HG03103 (cell line): ENCODE measurements around the gene GPLD1.
"Not testable (repeated sequence)": the region's sequence is repeated elsewhere in the genome, so short reads cannot be mapped to it uniquely, and the experiment has no call there.

Experiments
- ATAC-seq: cut with Tn5 transposase; IDR thresholded peaks from one replicate; pipeline ENCODE4 v1.9.1; 2021; ENCODE audit warnings: low read depth; ENCODE audit not compliant: unreplicated experiment

GPLD1 gene, protein sequence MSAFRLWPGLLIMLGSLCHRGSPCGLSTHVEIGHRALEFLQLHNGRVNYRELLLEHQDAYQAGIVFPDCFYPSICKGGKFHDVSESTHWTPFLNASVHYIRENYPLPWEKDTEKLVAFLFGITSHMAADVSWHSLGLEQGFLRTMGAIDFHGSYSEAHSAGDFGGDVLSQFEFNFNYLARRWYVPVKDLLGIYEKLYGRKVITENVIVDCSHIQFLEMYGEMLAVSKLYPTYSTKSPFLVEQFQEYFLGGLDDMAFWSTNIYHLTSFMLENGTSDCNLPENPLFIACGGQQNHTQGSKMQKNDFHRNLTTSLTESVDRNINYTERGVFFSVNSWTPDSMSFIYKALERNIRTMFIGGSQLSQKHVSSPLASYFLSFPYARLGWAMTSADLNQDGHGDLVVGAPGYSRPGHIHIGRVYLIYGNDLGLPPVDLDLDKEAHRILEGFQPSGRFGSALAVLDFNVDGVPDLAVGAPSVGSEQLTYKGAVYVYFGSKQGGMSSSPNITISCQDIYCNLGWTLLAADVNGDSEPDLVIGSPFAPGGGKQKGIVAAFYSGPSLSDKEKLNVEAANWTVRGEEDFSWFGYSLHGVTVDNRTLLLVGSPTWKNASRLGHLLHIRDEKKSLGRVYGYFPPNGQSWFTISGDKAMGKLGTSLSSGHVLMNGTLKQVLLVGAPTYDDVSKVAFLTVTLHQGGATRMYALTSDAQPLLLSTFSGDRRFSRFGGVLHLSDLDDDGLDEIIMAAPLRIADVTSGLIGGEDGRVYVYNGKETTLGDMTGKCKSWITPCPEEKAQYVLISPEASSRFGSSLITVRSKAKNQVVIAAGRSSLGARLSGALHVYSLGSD

DNA sequence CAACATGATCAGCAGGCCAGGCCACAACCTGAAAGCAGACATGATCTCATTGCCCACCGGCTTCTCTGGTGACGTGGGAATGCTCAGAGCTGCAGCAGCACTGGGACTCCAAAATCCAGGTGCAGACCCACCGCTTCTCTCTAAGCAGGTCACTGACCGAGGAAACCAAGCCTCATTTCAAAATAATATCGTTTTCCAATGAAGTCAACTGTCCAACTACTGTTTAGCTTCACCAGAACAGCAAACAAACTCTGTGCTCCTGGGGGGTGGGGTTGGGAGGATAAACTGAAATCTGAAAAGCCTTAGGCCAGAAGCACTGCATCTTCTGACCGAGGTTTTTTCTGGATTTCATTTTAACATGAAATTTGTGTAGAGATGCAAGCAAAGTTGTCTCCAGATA lies at the start of gene GPLD1:
Gene GPLD1 (minus strand): TSS at position 109 of the 400 bp plus-strand sequence. CDS start 67 bp downstream, at position 42.
- no peak for ATAC-seq

DNA sequence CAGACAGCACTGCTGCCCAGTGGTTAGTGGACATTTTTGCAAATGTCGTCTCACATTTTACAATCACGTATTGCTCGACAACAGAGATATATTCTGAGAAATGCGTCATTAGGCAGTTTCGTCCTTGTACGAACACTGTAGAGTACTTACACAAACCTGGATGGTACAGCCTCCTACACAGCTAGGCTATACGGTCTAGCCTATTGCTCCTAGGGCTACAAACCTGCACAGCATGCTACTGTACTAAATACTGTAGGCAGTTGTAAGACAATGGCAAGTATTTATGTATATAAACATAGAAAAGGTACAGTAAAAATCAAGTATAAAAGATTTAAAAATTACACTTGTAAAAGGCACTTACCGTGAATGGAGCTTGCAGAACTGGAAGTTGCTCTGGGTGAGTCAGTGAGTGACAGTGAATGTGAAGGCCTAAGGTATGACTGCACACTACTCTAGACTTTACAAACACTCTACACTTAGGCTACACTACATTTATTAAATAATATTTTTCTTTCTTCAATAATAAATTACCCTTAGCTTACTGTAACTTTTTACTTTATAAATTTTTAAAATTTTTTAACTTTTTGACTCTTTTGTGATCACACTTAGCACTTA lies 48.5 kb upstream of the GPLD1 start:
- ATAC-seq, result no peak

DNA sequence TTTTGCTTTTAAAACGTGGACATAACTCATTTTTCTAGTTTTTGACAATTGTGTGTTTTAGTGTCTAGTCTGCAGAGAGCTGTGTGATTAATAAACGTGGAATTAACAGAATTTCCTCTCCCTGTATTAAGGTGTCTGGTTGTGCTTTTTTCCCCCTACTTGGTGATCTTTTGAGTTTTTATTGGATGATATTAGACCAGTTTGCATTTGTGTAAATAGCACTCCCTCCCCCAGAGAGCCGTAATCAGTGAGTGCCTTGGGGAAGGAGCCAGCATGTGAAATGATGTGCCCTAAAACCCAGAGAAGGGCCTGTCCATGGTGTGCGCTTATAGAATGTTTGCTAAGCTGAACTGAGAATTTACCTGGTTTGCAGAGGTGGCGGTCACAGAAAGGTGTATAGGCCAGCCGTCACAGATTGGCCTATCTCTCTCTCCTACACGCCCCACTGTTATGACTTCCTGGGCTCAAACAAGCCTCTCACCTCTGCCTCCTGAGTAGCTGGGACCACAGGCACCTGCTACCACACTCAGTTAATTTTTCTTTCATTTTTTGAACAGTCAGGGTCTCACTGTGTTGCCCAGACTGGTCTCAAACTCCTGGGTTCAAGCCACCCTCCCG lies 47.8 kb upstream of the GPLD1 start:
- no peak for ATAC-seq

DNA sequence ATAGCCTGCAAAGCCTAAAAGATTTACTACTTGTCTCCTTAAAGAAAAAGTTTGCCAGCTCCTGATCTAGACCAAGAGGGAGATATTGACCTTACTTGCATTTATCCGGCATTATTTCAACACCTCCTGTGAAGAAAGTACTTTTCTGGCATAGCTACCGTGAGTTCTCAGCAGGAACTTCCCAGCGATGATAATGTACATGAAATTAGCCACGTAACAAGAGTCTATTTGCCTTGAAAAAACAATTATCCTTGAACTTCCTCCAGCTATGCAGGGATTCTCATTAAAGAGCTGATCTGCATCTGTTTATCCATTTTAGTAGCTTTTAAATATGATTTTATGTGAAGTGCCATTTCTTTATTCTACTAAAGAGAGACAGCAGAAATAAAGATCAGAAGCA lies 47.1 kb upstream of the GPLD1 start:
- no peak for ATAC-seq

DNA sequence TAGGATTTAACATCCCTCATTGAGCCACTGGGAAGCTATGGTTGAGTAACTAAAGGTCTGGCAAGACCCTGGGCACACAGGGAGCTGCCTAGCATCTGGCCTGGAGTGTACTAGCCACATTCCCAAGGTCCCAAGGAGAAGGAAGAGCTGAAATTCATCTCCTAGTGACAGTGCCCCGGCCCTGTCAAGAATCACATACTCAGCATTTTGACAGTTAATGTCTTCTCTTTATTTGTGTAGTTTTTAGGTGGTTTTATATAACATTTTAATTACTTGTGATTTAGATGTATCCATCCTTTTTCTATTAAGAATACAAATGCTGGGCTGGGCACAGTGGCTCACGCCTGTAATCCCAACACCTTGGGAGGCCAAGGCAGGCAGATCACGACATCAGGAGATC lies 45.8 kb upstream of the GPLD1 start:
- ATAC-seq, result no peak

DNA sequence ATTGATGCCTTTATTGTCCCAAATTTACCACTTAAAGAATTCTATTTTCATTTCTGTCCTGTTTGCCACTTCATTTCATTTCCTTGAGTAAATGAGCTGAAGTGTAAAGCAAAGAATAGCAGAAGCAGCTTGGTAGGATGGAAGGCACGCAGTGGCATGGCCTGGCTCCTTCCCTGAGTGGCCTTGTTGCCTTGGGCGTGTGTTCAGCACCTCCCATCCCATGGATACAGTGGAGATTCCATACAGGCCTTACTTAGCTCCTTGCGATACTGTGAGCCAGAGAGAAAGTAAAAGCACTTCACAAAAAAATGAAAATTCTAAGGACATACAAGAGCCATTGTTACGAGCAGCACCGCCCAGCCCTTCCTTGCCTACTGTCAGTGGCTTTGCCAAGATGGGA lies 45.0 kb upstream of the GPLD1 start:
- ATAC-seq, result no peak

DNA sequence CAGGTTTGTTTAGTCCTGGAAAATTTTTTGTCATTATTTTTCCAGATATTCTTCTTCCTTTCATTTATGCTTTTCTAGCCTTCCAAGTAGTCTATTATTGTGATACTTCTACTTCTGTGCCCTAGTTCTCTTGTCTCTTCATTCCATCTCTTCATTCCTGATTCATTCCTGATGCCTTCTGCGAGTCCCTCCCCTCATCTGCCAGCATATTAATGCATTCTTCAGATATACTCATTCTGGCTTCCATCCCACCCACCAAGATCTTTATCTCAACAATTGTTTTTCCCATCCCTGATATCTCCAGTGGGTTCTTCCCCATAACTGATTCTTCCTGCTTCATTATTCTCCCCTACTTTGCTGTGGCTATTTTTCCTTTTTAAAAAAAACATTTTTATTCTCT lies 40.6 kb upstream of the GPLD1 start:
- ATAC-seq, result no peak

DNA sequence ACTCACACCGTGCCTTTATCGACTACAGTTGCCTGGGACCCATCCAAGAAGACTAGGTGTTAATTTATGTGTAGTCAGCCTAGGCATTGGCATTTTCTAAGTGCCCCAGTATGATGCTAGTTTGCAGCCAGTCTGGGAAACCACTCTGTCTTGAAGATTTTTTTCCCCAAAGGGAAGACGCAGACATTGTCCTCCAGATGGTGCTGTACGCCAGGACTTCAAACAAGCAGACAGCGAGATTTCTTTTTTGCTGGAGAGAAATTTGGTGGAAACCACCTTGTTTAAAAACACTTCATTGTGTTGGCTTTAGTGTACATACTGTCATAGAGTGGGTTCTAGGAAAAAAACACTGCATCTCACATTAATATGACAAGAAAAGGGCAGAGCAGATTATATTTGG lies 35.4 kb upstream of the GPLD1 start:
- no peak for ATAC-seq

DNA sequence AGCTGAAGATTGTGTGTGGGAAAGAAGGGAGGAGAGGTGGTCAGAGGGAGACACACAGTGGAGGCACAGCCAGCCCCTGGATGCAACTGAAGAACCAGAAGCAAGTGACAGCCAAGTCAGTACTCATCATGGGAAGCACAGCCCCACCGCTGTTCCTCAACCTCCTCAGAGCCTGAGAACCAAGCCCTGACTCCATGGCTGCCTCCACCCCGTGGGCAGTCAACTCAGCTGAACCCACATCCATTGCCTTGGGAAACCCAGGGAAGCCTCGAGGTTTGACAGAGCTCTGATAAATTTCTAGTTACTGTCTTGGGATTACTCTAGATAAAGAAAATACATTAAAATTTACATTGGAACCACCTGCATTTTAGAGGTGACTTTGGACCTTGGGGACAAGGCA lies 35.0 kb upstream of the GPLD1 start:
- no peak for ATAC-seq

DNA sequence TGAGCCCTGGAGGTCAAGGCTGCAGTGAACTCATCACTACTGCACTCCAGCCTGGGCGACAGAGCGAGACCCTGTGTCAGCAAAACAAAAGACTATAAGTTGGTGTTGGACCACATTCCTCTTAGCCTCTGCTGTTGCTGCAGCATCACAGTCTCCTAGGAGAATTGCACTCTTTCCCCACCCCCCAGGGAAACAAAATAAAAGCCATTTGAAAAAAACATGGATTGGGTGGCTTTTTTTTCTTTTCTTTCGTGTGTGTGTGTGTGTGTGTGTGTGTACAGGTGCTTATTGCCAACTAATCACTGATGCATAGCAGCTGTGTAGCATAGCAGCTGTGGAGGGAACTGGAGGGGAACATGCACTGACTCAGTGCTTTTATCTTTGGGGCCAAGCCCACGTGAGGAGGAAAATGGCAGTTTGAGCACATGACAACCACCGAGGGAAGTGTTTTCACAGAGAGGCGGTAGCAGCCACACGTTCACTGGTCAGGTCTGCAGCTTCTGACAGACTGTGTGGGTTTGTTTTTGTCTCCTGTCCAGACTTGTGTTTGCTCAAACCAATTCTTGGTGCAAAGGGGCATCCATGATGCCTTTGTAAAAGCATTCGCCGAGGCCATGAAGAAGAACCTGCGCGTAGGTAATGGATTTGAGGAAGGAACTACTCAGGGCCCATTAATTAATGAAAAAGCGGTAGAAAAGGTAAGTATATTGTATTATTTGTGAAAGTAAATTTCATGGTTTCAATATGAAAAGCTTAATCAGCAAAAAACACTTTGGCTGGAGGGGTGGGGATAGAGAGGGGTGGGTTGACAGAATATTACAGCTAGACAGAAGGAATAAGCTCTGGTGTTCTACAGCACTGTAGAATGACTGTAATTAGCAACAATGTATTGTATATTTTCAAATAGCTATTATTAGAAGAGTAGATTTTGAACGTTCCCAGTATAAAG lies 33.1 kb upstream of the GPLD1 start:
- peak; percentile 55 for ATAC-seq

DNA sequence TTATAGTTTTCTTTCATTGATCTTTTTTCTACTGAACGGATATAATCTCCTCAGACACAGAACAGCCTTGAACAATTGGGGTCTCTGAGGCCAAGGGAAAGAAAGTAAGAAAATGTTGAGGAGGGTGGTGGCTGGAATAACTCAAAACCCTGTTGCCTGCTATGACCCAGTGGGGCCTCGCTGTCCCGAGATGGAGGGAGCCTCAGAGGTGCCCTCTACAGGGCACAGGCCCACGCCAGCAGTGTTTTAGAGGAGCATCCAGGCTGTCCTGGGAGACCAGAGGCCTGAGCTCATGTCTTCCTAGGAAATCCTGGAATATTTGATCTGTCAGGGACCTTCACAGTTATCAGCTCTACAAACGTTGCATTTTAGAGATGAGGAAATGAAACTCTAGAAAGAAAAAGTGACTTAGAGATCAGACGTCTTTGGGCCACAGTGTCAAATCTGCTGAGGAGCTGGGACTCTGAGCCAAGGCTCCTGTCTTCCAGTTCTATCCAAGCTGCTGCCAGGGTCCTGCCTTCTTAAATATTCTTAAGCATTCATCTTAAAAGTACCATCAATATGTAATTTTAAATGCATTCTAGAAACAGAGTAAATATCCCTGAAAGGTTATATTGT lies 31.7 kb upstream of the GPLD1 start:
- ATAC-seq, result no peak

DNA sequence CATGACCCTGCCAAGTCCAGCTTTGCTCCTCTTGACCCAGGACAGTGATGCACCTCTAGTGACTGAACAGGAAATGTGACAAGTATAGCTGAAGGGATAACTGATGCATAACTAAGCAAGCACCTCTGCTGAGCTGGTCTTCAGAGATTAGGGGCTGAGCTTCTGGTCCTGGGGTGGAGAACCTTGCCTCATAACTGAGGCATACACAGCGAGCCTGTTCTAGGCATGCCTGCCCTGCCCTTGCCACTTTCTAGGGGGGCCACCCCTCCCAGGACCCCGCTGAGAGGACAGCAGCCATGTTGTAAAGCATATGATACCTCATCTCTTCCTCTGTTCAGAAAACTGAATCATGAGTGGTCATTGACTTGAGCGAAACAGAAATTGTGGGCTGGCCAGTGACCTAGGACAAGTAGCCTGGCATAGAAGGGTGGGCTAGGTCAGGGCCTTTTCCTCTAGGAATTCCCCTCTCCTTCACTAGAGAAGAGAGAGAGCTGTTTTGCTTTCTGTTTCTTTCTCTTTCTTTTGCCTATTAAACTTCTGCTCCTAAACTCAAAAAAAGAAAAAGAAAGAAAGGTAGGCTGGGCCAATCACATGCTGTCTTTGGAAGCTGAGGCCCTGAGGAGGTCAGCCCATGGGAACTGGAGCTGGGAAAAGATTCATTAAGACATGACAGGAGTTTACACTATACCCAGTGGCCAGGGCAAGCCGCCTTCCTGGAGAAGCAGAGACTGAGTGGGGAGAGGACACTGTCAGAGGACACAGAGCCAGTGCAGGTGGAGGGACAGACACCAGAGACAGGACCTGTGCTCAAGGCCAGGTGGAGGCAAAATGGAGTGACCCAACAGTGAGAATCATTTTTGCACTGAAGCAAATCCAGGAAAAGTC lies 28.5 kb upstream of the GPLD1 start:
- peak; percentile 65 for ATAC-seq

DNA sequence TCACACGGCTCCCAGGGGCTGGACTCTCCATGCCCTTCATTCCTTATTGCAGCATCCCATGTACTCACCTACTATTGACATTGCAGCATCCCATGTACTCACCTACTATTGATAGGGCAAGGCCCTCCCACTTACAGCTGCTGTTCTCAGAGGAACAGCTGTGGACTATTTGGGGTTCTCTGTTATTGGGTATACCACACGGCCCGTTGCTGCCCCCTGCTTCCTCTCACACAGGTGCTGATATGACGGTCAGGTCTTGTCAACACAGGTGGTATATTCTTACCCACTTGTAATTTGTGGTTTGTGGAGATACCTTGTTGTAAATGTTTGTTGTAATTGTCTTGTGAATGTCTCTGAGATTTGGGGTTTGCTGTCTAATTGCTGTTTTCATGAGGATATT lies 24.2 kb upstream of the GPLD1 start:
- ATAC-seq, result no peak

DNA sequence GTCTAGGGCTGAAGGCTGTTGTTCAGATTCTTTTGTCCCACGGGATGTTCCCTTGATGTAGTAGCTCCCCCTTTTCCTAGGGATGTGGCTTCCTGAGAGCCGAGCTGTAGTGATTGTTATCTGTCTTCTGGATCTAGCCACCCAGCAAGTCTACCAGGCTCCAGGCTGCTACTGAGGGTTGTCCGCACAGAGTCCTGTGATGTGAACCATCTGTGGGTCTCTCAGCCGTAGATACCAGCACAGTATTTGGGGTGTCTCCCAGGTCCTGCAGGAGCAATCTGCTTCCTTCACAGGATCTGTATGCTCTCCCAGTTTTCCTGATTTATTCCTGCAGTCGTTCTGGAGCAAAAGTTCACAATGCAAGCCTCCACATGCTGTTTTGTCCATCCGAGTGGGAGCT lies 22.6 kb upstream of the GPLD1 start:
- ATAC-seq, result not testable (repeated sequence)

DNA sequence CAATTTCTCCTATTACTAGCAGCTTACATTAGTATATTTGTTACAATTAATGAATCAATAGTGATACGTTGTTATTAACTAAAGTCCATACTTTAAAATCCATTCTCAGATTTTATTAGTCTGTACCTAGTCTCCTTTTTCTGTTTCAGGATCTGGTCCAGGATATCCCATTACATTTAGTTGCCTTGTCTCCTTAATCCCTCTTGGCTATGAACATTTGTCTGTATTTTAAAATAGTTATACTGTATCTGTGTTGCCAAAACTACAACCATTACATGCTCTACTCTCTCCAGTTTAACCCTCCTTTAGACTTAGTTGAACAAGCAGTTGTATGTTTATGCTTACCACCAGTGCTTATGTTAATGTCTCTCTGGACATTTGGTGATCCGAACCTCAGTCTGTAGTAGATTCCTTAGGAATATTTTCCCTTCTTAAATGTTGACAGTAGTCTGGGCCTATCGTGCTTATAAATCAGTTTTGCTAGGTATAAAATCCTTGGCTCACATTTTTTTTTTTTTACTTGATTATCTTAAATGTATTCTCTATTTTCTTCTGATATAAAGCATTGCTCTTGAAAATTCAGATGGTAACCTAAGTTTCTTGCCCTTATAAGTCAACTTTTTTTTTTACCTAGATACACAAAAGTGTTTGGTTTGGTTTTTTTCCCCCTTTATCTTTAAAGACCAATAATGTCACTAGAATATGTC lies 17.6 kb upstream of the GPLD1 start:
- no peak for ATAC-seq

DNA sequence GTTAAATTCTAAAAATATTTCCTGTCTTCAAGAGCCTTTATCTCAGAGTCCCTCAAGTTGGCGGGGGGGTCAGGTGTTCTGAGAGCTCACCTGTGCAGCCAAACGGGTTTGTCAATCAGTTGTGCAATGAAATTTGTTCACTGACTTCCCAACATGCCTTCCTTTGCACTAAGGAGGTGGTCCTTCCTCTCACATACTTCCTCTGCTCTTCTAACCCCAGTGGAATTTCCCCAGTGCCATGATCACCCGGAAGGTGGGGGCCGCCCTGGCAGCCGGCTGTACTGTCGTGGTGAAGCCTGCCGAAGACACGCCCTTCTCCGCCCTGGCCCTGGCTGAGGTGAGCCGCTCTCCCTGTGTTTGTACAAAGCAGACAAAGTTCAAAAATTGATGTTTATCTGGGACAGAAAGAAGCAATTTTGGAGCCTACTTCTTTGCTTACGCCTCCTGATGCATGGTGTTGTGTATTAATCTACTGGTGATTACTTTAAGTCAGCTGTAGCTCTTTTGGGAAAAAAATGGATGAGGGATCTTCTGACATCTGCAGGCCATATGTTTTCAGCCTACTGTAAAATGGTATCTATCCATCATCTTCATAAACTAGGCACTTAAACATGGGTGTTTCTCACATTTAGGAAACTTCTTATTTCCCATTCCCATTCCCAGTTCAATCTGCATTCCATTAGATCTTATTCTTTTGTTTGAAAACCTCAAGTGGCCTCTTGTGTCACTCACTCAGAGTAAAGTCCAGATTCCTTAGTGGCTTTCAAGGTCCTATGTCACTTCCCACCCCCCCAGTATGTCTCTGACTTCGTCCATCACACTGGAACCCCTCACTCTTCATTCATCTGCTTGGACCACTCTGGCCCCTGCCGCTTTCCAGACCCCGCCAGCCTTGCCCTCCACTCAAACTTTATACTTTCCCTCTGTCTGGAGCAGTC lies 15.5 kb upstream of the GPLD1 start:
- no peak for ATAC-seq

DNA sequence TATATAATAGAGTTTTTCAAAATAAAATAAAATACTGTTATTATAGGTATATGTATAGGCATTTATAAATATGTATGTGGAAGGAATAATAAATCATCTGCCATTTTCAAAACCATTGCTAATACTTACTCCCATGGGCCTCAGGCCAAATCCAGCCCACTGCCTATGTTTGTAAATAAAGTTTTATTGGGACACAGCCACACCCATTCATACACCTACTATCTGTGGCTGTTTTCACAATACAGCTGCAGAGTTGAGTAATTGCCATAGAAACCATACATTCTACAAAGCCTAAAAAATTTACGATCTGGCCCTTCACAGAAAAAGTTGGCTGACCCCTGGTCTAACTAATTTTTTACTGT lies 14.9 kb upstream of the GPLD1 start:
- ATAC-seq, result no peak
